HepG2 (cell line): ENCODE results near the gene ARL3. TPM values are rescaled to one million over a fixed set of nuclear protein-coding genes. Genes with fewer than 3 reads are reported as not detected.
A peak's percentile ranks its signal among the peaks of the same experiment; 100 is the strongest.

ENCODE experiments used
- BORCS8-MEF2B ChIP-seq: sonication (generic); formaldehyde crosslinking; IDR thresholded peaks from 2 replicates; pipeline ENCODE4 v1.8.0; 2022; ENCODE audit warnings: mild to moderate bottlenecking, missing genetic modification reagents
- CREM ChIP-seq, 2 experiments: sonication (generic) in 1 of 2; formaldehyde crosslinking in 1 of 2; IDR thresholded peaks; 2 replicates each; pipeline versions ENCODE4 v1.4.0 to v1.6.1; 2016 to 2020; ENCODE audit warnings: antibody characterized with exemption in 1 of 2, mild to moderate bottlenecking in 1 of 2, missing genetic modification reagents in 1 of 2
- DNMT3B ChIP-seq: conservative IDR thresholded peaks from 2 replicates; pipeline ENCODE4 v1.6.1; 2016; ENCODE audit warnings: missing biosample characterization, control low read depth
- DZIP1 ChIP-seq: sonication (generic); formaldehyde crosslinking; IDR thresholded peaks from 2 replicates; pipeline ENCODE4 v1.5.0; 2020; ENCODE audit warnings: mild to moderate bottlenecking, missing genetic modification reagents
- EP300 ChIP-seq, 3 experiments: sonication (generic) in 1 of 3; formaldehyde crosslinking in 1 of 3; IDR thresholded peaks; 2 replicates each; pipeline versions ENCODE4 v1.5.1 to v1.6.1; 2011 to 2020; ENCODE audit warnings: low read depth in 2 of 3, low read length in 2 of 3, borderline replicate concordance in 1 of 3, improper control_type of control experiment in 1 of 3, mild to moderate bottlenecking in 1 of 3, missing genetic modification reagents in 1 of 3, moderate library complexity in 1 of 3
- FOXC1 ChIP-seq: sonication (generic); formaldehyde crosslinking; IDR thresholded peaks from 2 replicates; pipeline ENCODE4 v1.8.0; 2022; ENCODE audit warnings: mild to moderate bottlenecking, missing genetic modification reagents, borderline replicate concordance
- HIC2 ChIP-seq: sonication (generic); formaldehyde crosslinking; IDR thresholded peaks from 2 replicates; pipeline ENCODE4 v1.9.0; 2022; ENCODE audit warnings: low read depth, missing genetic modification reagents
- KDM5B ChIP-seq: sonication (generic); formaldehyde crosslinking; IDR thresholded peaks from 2 replicates; pipeline ENCODE4 v1.4.0; 2020; ENCODE audit warnings: missing genetic modification reagents, mild to moderate bottlenecking, borderline replicate concordance
- KLF13 ChIP-seq: sonication (generic); formaldehyde crosslinking; IDR thresholded peaks from 2 replicates; pipeline ENCODE4 v1.4.0; 2020; ENCODE audit warnings: mild to moderate bottlenecking, missing genetic modification reagents
- MTF2 ChIP-seq: sonication (generic); formaldehyde crosslinking; IDR thresholded peaks from 2 replicates; pipeline ENCODE4 v1.5.0; 2020; ENCODE audit warnings: missing genetic modification reagents, borderline replicate concordance
- PAX8 ChIP-seq: sonication (generic); formaldehyde crosslinking; IDR thresholded peaks from 2 replicates; pipeline ENCODE4 v1.8.0; 2022; ENCODE audit warnings: mild to moderate bottlenecking, missing genetic modification reagents, borderline replicate concordance
- POLR2G ChIP-seq: fragments of 200-400 bp; formaldehyde crosslinking; IDR thresholded peaks from 2 replicates; pipeline ENCODE4 v1.6.1; 2018; ENCODE audit warnings: mild to moderate bottlenecking, low read depth, low read length, moderate library complexity
- PRDM4 ChIP-seq: sonication (generic); formaldehyde crosslinking; IDR thresholded peaks from 2 replicates; pipeline ENCODE4 v1.9.0; 2021; ENCODE audit warnings: missing genetic modification reagents, borderline replicate concordance
- RAD21 ChIP-seq: fragments of 450-650 bp; formaldehyde crosslinking; IDR thresholded peaks from 2 replicates; pipeline ENCODE4 v1.5.0; 2020; ENCODE audit warnings: mild to moderate bottlenecking
- REPIN1 ChIP-seq: sonication (generic); formaldehyde crosslinking; IDR thresholded peaks from 2 replicates; pipeline ENCODE4 v1.8.0; 2022; ENCODE audit warnings: missing genetic modification reagents, low read depth, mild to moderate bottlenecking, borderline replicate concordance
- RFXAP ChIP-seq: sonication (generic); formaldehyde crosslinking; IDR thresholded peaks from 2 replicates; pipeline ENCODE4 v1.4.0; 2020; ENCODE audit warnings: missing genetic modification reagents, borderline replicate concordance
- SNAPC2 ChIP-seq: sonication (generic); formaldehyde crosslinking; IDR thresholded peaks from 2 replicates; pipeline ENCODE4 v1.8.1; 2022; ENCODE audit warnings: mild to moderate bottlenecking, missing genetic modification reagents
- SP2 ChIP-seq: sonication (generic); formaldehyde crosslinking; IDR thresholded peaks from 2 replicates; pipeline ENCODE4 v1.5.1; 2020; ENCODE audit warnings: mild to moderate bottlenecking, missing genetic modification reagents
- SP4 ChIP-seq: sonication (generic); formaldehyde crosslinking; IDR thresholded peaks from 2 replicates; pipeline ENCODE4 v1.8.1; 2023; ENCODE audit warnings: mild to moderate bottlenecking, missing genetic modification reagents
- ZBTB42 ChIP-seq: sonication (generic); formaldehyde crosslinking; IDR thresholded peaks from 2 replicates; pipeline ENCODE4 v1.5.0; 2020; ENCODE audit warnings: mild to moderate bottlenecking, missing genetic modification reagents
- ZMAT3 ChIP-seq: sonication (generic); formaldehyde crosslinking; conservative IDR thresholded peaks from 2 replicates; pipeline ENCODE4 v1.7.0; 2021; ENCODE audit warnings: missing genetic modification reagents
- ZNF605 ChIP-seq: sonication (generic); formaldehyde crosslinking; IDR thresholded peaks from 2 replicates; pipeline ENCODE4 v1.8.0; 2022; ENCODE audit warnings: mild to moderate bottlenecking, missing genetic modification reagents
- ZNF674 ChIP-seq: sonication (generic); formaldehyde crosslinking; IDR thresholded peaks from 2 replicates; pipeline ENCODE4 v1.5.0; 2020; ENCODE audit warnings: low read depth, mild to moderate bottlenecking, missing genetic modification reagents
- ZNF850 ChIP-seq: sonication (generic); formaldehyde crosslinking; conservative IDR thresholded peaks from 2 replicates; pipeline ENCODE4 v1.9.0; 2021; ENCODE audit warnings: mild to moderate bottlenecking, missing genetic modification reagents
- ZNF879 ChIP-seq: sonication (generic); formaldehyde crosslinking; IDR thresholded peaks from 2 replicates; pipeline ENCODE4 v1.8.1; 2023; ENCODE audit warnings: missing genetic modification reagents
- polyA plus RNA-seq, 8 experiments: library from polyadenylated mRNA; depleted of rRNA in 3 of 8; stranded (reverse) in 7 of 8; unstranded in 1 of 8; fragments of >200 nt; fragmentation: Illumina TruSeq in 4 of 8; extraction: Trizol in 4 of 8; gene quantifications; 2 replicates each; pipeline versions ENCODE4 v1.2.1 to v1.2.3, GENCODE V29; 2011 to 2016; ENCODE audit warnings: low read depth in 4 of 8, missing spikeins in 1 of 8, mixed read lengths in 1 of 8; ENCODE audit not compliant: insufficient read depth in 1 of 8
- total RNA-seq, 5 experiments: library from RNA; depleted of rRNA; stranded (reverse); fragments of >200 nt; fragmentation: Illumina TruSeq; extraction: Trizol; gene quantifications; 2 replicates each; pipeline ENCODE4 v1.2.3, GENCODE V29; 2016; ENCODE audit warnings: low read depth in 1 of 5

ARL3 gene
- total and polyA plus RNA-seq, 2 of the 13 experiments (the other 11 are each of a cell fraction or from before 2014, with no cell fraction given), result 5.2 to 6.6 TPM

GRCh38 chr10:102678842-102679289 lies 35.3 kb downstream of the ARL3 start (continued):
- TF ChIP-seq DZIP1 (CRISPR knock-in tag) (no peak), ZNF850 (CRISPR knock-in tag) (no peak), SP2 (CRISPR knock-in tag) (no peak), FOXC1 (no peak), RAD21 (CRISPR knock-in tag) (peak; percentile 91), KDM5B (CRISPR knock-in tag) (peak; percentile 81; the same call in 1 of the 2 replicates), PRDM4 (CRISPR knock-in tag) (no peak), BORCS8-MEF2B (CRISPR knock-in tag) (no peak), CREM (IDR thresholded peaks at IDR 0.05) (no peak), CREM (CRISPR knock-in tag; IDR thresholded peaks at IDR 0.05) (no peak), RFXAP (CRISPR knock-in tag) (no peak), EP300 (IDR thresholded peaks at IDR 0.05; ENCODE audit: low read depth in 2 of 2, low read length in 2 of 2) (no peak), EP300 (CRISPR knock-in tag; IDR thresholded peaks at IDR 0.05; ENCODE audit: borderline replicate concordance) (no peak), MTF2 (CRISPR knock-in tag) (no peak), SP4 (CRISPR knock-in tag) (no peak; the same call in 1 of the 2 replicates), PAX8 (CRISPR knock-in tag) (no peak), REPIN1 (CRISPR knock-in tag) (peak; percentile 81; the same call in 1 of the 2 replicates), ZBTB42 (CRISPR knock-in tag) (no peak), HIC2 (CRISPR knock-in tag) (peak; percentile 48; the same call in 1 of the 2 replicates), DNMT3B (CRISPR knock-in tag) (no peak), POLR2G (no peak), SNAPC2 (no peak), ZNF605 (CRISPR knock-in tag) (peak; percentile 47; the same call in 1 of the 2 replicates), KLF13 (no peak), ZNF674 (CRISPR knock-in tag) (no peak), ZMAT3 (CRISPR knock-in tag) (no peak), ZNF879 (no peak)
